GM18526 (cell line): ENCODE results near the gene NR2C1.

Source experiments
- POLR2A ChIP-seq: IDR thresholded peaks from 3 replicates; pipeline ENCODE4 v1.6.1; 2011; ENCODE audit not compliant: insufficient read length; ENCODE audit errors: extremely low read depth

The NR2C1 gene

DNA sequence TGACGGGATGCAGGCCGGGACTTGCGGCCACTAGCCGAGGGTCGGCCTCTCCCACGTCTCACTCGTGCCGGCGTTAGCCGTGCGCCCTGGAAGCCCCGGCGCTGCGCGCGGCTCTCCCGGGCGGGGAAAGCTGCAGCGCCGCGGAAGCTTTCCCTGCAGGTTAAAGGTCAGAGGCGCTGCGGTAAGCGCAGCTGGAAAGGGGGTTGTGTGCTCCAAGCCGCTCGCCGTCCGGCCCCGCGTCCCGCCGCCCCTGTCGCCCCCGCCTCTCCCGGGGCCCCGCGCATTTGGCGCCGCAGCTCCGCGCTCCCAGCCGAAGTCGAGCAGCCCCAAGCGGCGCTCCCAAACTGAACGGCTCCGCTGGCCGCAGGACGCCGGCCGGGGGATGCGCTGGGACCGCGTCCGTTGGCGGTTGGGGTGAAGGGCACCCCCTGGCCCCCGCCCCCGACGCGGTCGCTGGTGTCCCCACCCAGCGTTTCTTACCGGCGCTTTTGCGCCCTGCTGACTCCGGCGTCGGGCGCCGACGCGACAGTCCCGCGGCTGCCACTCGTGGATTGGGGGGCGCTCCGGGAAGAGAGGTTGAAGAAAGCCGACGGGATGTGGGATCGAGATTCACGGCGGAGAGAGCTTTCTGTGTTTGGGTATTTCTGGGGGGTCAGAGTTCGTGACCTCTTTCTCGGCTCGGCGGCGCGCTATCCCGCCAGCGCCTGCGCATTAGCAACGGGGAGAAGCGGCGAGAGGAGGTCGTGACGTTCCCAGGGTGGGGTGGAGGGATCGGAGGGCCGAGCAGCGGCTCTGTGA is at the start of gene NR2C1:
Gene NR2C1, minus strand, starts transcription at position 719 of the 798 bp plus-strand sequence. CDS start 6,234 bp downstream, outside the sequence.
- peak; percentile 48 for TF ChIP-seq POLR2A

DNA sequence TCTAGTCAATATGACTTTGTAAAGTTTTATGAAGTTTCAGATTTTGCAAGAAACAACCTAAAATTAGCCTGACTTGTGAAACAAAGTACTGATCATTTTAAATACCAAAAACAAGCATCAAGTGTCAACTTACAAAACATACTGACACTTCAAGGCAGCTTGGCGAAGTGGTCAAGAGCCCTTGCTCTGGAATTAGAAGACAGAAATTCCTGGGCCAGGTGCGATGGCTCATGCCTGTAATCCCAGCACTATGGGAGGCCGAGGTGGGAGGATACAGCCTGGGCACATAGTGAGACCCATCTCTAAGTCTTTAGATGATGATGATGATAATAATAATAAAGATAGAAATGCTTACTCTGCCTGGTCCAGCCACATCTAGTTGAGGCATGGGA is 45.4 kb upstream of the NR2C1 start:
- no peak for TF ChIP-seq POLR2A

DNA sequence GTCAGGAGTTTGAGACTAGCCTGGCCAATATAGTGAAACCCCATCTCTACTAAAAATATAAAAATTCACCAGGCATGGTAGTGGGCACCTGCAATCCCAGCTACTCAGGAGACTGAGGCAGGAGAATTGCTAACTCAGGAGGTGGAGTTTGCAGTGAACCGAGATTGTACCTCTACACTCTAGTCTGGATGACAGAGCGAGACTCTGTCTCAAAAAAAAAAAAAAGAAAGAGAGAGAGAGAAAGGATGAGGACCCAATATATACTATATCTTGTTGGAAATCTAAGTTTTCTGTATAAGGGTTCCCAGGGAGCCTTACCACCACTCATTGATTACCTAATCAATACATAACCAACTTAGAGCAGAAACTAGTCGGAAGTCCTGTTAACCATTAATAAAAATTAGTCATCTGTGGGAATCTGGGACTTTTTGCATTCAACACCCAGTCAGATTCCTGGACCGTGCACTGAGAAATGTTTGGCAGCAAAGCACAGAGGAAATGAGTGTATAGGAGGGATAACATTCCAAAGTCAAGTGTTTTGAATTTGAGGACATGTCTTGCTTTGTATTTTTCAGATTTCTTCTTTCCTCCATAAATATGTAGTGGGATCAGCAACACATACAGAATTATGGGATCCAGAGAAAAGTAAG is 44.8 kb upstream of the NR2C1 start:
- no peak for TF ChIP-seq POLR2A

DNA sequence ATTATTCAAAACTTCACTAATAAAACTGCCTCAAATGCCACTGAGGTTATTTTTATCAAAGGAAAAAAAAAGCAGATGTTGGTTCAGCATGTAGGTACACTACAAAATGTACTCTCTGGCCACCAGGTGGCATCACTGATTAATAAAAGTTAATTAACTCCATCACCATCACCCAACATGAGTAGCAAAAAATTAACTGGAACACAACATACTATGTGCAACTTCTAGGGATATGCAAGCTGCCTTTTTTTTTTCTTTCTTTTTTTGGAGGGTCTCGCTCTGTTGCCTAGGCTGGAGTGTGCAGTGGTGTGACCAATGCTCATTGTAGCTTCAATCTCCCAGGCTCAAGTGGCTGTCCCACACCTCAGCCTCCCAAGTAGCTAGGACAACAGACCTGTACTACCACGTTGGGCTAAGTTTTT is 43.8 kb upstream of the NR2C1 start:
- TF ChIP-seq POLR2A = no peak

DNA sequence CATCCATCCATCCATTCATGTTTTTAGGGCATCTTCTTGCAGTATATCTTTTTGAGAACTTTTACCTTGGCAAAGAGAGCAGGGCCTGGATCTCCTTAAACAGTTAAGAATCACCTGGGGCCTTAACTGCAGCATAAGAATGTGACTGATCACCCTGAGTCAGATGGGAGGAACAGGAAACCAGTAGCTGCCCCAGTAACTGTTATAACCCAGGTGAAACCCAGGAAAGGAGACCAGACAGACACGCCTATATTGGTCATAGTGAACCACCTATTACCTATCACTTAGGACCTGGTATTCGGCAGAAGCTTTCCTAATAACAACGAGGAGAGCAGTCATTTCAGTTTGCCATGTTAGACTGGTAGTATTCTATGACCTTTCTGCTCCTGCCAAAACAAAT is 43.4 kb upstream of the NR2C1 start:
- no peak for TF ChIP-seq POLR2A

DNA sequence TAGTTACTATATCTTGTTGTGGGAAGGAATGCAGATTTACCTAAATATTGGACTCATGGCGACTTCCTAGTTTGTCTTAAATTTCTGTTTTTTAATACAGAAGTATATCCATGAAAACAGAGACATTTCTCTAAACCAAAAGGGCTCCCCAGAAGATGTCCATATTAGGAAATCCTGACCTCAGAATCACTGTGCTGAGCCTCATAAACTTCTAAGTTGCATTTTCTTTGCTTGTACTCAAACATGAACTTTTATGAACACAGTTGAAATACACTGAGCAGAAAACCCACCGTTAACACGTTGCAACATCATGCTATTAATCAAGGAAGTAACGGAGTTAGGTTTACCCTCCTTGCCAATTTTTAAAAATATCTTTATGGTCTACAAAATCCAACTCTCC is 42.9 kb upstream of the NR2C1 start:
- TF ChIP-seq POLR2A = no peak

DNA sequence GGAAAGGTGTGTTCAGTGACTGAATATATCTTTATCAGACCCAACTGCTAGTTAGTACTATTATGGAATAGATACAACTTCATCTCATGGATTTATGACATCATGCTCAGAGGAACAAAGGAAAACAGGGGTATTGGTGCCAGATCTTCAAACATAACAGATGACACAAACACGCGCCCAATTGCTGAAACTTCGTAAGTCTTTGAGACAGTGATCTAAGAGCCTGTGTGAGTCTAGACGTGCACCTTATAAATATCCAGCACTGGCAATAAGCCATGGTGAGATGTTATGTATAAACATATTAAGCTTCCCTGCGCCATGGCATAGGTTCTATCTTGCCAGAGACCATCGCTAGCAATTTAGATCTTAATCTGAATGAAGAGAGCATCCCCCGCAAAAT is 42.2 kb upstream of the NR2C1 start:
- no peak for TF ChIP-seq POLR2A

DNA sequence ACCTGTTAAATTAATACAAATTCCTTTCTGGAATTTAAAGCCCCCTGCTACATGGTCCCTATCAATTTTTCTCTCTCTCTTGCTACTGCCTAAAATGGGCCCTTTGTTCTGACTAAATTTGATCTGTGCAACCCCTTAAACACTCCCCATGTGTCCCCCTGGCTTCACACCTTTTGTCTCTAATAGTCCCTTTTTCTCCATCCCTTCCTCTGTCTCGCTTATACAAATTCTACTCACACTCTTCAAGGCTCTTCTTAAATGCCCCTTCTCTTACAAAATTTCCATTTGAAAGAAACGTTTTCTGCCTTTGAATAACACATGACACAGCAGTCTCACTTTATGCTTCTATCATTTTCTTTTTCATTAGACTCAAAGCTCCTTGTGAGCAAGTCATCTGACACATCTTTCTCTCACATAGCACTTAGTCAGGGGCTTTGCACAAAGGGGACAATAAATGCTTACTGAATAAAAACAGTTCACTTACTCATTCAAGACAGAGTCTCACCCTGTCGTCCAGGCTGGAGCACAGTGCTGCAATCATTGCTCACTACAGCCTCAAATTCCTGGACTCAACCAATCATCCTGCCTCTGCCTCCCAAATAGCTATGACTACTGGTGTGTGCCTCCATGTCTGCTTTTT is 41.5 kb upstream of the NR2C1 start:
- TF ChIP-seq POLR2A = no peak

DNA sequence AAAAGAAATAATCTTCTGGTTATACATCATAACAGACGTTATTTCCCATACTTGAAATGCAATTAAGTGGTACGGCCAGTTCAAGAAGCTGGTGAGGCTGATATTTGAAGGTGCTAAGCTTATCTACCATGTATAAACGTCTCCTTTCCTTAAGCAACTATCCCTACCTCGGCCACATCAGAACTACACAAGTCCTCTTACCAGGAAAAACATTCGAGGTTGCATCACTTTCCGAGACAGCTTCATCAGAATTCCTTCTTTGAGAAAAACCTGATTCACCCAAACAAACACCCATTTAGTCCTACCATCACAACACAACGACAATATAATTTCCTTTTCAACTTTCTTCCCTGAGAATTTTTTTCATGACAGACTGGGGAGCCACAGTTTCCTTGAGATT is 33.9 kb upstream of the NR2C1 start:
- TF ChIP-seq POLR2A = no peak

DNA sequence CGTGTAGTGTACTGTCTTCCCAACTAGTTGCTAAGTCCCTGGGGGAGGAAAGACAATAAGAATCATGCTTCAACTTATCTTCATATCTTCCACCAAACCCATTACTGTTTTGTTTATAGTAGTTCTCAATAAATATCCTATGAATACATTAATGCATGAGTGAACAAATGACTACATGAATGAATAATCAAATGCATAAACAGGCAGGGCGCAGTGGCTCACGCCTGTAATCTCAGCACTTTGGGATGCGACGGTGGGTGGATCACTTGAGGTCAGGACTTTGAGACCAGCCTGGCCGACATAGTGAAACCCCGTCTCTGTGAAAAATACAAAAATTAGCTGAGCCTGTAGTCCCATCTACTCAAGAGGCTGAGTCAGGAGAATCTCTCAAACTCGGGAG is 32.1 kb upstream of the NR2C1 start:
- TF ChIP-seq POLR2A = no peak

DNA sequence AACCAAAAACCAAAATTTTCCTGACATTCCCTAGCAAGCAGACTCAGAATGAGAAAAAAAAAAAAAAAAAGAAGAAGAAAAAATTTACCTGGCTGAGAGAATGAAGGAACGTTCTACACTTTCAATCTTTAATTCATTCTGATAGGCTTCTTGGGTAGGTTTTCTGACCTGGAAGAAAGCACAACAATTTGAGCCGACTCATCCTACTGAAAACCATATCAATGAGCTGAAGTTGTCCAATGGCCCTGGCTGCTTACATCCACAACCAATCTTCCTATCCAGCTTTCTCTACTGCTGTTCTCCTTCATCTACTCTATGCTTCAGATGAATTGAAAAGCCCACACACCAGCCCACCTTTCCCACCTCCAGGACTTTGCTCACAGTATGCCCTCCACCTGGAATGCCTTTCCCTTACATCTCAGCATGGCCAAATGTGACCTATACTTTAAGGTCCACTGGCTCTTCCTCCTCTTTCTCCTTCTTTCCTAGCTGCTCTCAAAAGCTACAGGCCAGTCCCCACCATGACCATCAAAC is 31.6 kb upstream of the NR2C1 start:
- no peak for TF ChIP-seq POLR2A

DNA sequence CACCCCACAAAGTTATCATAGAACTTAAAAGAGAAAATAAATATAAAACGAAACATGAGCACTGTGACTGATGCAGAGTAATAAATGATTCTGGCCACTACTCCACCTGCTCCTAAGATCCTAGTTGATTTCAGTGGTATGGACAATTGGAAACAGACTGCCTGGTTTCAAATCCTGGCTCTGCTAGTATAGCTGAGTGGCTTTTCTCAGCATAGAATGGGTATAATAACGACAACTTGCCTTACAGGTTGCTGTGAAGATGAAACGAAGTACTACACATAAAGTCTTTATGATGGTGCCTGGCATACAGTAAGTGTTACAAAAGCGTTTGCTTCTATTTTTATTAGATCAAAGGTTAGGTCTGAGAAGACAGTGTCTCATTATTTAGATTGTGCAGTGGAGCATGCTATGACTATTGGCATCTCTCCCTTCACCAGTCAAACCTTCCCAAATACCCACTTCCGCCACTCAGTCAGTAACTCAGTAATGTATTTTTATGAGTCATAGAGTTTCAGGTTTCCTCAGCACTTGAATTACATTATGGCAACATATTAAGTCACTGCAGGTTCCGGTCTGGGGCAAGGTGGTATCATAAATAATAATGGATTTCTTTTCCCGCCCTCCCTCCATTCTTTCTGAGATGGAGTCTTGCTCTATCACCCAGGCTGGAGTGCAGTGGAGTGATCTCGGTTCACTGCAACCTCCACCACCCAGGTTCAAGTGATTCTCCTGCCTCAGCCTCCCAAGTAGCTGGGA is 29.7 kb upstream of the NR2C1 start:
- TF ChIP-seq POLR2A = no peak

DNA sequence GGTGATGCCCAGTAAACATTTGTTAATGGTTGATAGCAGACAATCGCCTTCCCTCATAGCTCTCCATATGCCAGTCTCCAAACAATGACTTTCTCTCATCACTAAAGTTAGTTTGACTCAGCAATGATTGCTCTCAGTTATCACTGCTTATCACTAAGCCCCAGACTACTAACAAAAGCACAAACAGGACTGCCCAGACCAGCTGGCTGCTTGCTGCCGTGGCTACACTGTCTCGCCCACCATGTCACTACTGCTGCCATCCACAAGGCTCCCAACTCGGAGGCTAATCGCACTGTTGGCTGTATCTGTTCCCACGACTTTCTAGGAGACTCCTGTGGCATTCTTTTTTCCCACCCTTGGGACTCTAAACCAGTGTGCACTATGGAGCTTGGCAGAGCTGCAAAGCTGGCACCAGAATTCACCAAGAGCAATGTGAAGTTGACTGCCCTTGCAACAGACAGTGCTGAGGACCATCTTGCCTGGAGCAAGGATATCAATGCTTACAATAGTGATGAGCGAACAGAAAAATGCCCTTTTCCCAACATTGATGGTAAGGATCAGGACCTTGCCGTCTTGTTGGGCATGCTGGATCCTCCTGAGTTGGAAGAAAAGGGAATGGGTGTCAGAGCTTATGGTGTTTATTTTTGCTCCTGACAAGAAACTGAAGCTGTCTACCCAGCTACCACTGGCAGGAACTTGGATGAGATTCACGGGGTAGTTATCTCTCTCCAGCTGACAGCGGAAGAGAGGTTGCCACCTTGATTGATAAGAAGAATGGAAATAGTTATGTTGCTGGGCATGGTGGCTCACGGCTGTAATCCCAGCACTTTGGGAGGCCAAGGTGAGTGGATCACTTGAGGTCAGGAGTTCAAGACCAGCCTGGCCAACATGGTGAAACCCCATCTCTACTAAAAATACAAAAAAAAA is 27.1 kb upstream of the NR2C1 start:
- no peak for TF ChIP-seq POLR2A

DNA sequence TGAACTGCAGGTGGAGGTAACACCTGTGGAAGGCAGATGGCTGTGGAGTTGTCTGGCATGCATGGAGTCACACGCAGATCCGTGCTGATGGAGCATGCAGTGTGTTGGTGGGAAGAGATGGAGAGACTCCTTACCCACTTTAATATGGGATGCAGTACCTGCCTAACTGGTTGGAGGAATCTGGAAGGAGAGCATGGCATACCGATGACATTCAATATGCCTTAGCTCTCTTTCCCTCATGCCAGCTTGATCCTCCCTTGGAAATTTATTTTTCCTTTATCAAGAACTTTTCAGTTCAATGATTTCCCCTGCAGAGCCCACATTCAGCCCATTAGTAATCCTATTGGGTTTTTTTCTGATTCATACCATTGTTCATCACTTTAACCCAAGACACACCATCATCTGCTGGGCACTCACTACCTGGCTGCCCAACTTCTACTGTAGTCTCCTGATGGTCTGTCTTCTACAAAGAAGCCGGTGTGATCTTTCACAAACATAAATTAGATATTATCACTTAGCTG is 25.9 kb upstream of the NR2C1 start:
- TF ChIP-seq POLR2A = no peak
